GM18867 (cell line): ENCODE results near the gene KMT2A.

ENCODE experiments used
- ATAC-seq: cut with Tn5 transposase; IDR thresholded peaks from one replicate; pipeline ENCODE4 v1.9.1; 2021; ENCODE audit warnings: mild to moderate bottlenecking, moderate library complexity; ENCODE audit not compliant: unreplicated experiment

The KMT2A gene

DNA sequence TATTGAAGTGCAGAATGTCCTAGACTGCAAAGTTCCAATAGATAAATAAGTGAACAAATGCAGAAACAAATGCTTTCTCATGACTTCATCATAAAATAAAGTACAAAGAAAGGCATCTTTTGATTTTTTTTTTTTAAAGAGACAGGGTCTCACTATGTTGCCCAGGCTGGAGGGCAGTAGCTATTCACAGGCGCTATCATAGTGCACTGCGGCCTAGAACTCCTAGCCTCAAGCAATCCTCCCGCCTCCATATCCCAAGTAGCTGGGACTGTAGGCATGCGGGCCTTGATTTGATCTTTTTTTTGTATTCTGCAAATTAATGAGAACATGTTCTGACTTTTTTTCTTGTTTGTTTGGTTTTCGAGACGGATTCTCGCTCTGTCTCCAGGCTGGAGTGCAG lies 138.3 kb downstream of the KMT2A start:
- ATAC-seq, result no peak
